HG03432 (cell line): ENCODE measurements around the gene GPATCH2.

Experiments
- ATAC-seq: cut with Tn5 transposase; IDR thresholded peaks from one replicate; pipeline ENCODE4 v1.9.1; 2021; ENCODE audit warnings: mild to moderate bottlenecking, moderate library complexity; ENCODE audit not compliant: unreplicated experiment

The GPATCH2 gene

GRCh38 chr1:217379336-217379735 lies 251.6 kb downstream of the GPATCH2 start:
- ATAC-seq: no peak
